ENCODE measurements around the gene APOM. TPM values are rescaled to one million over a fixed set of nuclear protein-coding genes. Genes with fewer than 3 reads are reported as not detected.

The APOM gene
- polyA plus RNA-seq, 1 donor, result 14.1 TPM

DNA sequence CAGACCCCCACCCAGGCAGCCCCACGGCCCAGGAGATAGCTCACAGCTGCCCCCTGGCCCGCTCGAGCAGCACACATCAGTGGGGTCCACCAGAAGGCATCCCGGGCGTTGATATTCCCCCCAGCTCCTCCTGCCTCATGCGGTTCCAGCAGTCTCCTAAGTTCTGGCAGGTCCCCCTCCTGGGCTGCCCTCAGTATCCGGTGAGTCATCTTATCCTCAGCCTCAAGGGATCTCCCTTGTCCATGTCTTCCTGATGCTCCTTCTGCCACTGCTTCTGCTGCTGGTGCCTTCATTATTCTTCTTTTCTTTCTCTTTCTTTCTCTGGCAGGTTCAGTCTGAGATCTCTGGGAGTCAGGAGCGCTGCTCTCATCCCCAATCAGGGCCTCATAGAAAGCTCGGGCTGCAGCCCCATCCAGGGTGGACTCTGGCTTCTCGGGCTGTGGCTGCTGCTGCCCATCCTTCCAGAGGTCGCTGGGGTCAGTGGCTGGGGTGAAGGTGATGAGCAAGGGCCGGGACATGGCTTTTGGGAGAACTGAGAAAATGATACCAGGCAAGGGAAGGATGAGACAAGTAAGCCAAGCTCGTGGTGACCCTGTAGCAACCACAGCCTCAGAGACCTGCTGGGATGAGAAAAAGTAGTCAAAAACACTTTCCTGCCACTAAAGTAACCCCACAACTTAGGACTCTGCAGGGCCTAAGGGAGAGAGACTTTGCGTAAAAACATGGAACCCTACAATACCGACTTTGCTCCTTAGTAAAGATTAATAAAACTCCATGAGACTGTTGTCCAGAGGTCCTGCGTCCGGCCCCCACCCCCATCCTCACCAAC is 8.5 kb downstream of the APOM start:
- Histone ChIP-seq H3K36me3 (ENCODE audit: control insufficient read depth, insufficient read depth, low read length) (peaks cover 34% of the 10 kb centered on the region), H3K4me3 (ENCODE audit: low read length) (peak overlapping the region; percentile 93), H3K27me3 (ENCODE audit: control insufficient read depth, insufficient read depth, low read length) (no peaks in the 10 kb centered on the region), H3K27ac (ENCODE audit: low read length) (peak overlapping the region; percentile 97), H3K4me1 (ENCODE audit: control insufficient read depth, insufficient read depth, low read length) (peaks cover 30% of the 10 kb centered on the region), H3K9me3 (ENCODE audit: control insufficient read depth, low read depth, low read length) (no peaks in the 10 kb centered on the region)
- 0% methylated on average over 2 of the region's 17 CpGs for WGBS (ENCODE audit: insufficient coverage, low lambda C conversion rate)
- DNase-seq, result peak in 1 of 2 donors; percentile 54

- H3K27me3 ChIP-seq (ENCODE audit: control insufficient read depth, insufficient read depth, low read length), result no peaks in the 10 kb centered on the region
- peak within 1 kb of the TSS; percentile 93 for H3K4me3 ChIP-seq (ENCODE audit: low read length)
- DNase-seq, result peak; percentile 95
- WGBS (ENCODE audit: insufficient coverage, low lambda C conversion rate), result no CpG with 5 or more reads among the region's 39 CpGs
- no peaks in the 10 kb centered on the region for H3K9me3 ChIP-seq (ENCODE audit: control insufficient read depth, low read depth, low read length)
- H3K4me1 ChIP-seq (ENCODE audit: control insufficient read depth, insufficient read depth, low read length), result peaks cover 25% of the 10 kb centered on the region
- H3K27ac ChIP-seq (ENCODE audit: low read length), result peak within 1 kb of the TSS; percentile 97
- peaks cover 42% of the 10 kb centered on the region for H3K36me3 ChIP-seq (ENCODE audit: control insufficient read depth, insufficient read depth, low read length)
These were observed 9.3 kb downstream of the APOM start, which contains the start of gene GPANK1 for GRCh38 chr6:31664790-31665500. Gene GPANK1, minus strand, starts transcription at chr6:31664997. Its CDS starts 519 bp downstream, at chr6:31664478.

GRCh38 chr6:31665501-31666336 is 10.0 kb downstream of the APOM start, which contains the start of gene CSNK2B:
Gene CSNK2B, plus strand, starts transcription at chr6:31666080. Its CDS starts 752 bp downstream, at chr6:31666832.
- Histone ChIP-seq H3K27me3 (ENCODE audit: control insufficient read depth, insufficient read depth, low read length) (no peaks in the 10 kb centered on the region), H3K36me3 (ENCODE audit: control insufficient read depth, insufficient read depth, low read length) (peaks cover 50% of the 10 kb centered on the region), H3K4me1 (ENCODE audit: control insufficient read depth, insufficient read depth, low read length) (peaks cover 25% of the 10 kb centered on the region), H3K27ac (ENCODE audit: low read length) (peak within 1 kb of the TSS; percentile 97), H3K9me3 (ENCODE audit: control insufficient read depth, low read depth, low read length) (no peaks in the 10 kb centered on the region), H3K4me3 (ENCODE audit: low read length) (peak within 1 kb of the TSS; percentile 93)
- no CpG with 5 or more reads among the region's 63 CpGs for WGBS (ENCODE audit: insufficient coverage, low lambda C conversion rate)
- peak; percentile 97 to 98 for DNase-seq

DNA sequence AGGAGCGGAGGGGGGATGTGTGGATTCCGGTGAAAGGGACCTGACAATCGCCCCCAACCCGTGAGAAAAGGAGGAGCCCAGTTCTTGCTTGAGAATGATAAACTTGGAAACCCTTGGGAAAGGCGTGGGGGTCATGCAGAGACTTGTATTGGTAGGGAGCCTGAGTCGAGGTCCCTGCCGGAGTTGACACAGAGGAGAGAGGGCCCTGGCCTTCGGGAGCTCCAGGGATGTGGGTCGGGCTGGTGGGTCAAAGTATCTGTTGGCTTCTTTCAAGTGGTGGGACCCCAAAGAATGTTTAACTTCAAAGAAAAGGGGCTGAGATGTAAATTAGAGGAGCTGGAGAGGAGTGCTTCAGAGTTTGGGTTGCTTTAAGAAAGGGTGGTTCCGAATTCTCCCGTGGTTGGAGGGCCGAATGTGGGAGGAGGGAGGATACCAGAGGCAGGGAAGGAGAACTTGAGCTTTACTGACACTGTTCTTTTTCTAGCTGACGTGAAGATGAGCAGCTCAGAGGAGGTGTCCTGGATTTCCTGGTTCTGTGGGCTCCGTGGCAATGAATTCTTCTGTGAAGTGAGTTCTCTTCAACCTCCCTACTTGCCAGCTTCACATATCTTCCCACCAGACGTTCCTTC is 10.8 kb downstream of the APOM start:
- no peak for DNase-seq
- H3K27me3 ChIP-seq (ENCODE audit: control insufficient read depth, insufficient read depth, low read length), result no peaks in the 10 kb centered on the region
- H3K36me3 ChIP-seq (ENCODE audit: control insufficient read depth, insufficient read depth, low read length), result peaks cover 57% of the 10 kb centered on the region
- H3K4me1 ChIP-seq (ENCODE audit: control insufficient read depth, insufficient read depth, low read length), result peaks cover 19% of the 10 kb centered on the region
- H3K9me3 ChIP-seq (ENCODE audit: control insufficient read depth, low read depth, low read length), result no peaks in the 10 kb centered on the region
- WGBS (ENCODE audit: insufficient coverage, low lambda C conversion rate), result 11% methylated on average over 6 of the region's 15 CpGs
- peak overlapping the region; percentile 93 for H3K4me3 ChIP-seq (ENCODE audit: low read length)
- peak overlapping the region; percentile 97 for H3K27ac ChIP-seq (ENCODE audit: low read length)

DNA sequence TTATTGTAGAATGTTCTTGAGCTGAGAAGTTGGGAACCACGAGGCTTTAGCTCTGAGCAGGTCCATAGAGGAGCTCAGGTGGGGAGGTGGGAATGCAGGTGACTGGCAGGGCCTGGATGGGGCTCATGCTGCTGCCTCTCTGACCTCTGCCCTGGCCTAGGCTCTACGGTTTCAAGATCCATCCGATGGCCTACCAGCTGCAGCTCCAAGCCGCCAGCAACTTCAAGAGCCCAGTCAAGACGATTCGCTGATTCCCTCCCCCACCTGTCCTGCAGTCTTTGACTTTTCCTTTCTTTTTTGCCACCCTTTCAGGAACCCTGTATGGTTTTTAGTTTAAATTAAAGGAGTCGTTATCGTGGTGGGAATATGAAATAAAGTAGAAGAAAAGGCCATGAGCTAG is 14.0 kb downstream of the APOM start, which contains the start of gene LY6G5B:
Gene LY6G5B (plus strand): TSS at position 301 of the 400 bp plus-strand sequence. CDS start 975 bp downstream, outside the sequence.
- no peaks in the 10 kb centered on the region for H3K27me3 ChIP-seq (ENCODE audit: control insufficient read depth, insufficient read depth, low read length)
- H3K27ac ChIP-seq (ENCODE audit: low read length), result no peak within 1 kb of the TSS
- peaks cover 64% of the 10 kb centered on the region for H3K36me3 ChIP-seq (ENCODE audit: control insufficient read depth, insufficient read depth, low read length)
- H3K9me3 ChIP-seq (ENCODE audit: control insufficient read depth, low read depth, low read length), result no peaks in the 10 kb centered on the region
- DNase-seq, result no peak
- H3K4me3 ChIP-seq (ENCODE audit: low read length), result no peak within 1 kb of the TSS
- WGBS (ENCODE audit: insufficient coverage, low lambda C conversion rate), result 70% methylated on average over 2 of the region's 8 CpGs
- H3K4me1 ChIP-seq (ENCODE audit: control insufficient read depth, insufficient read depth, low read length), result peaks cover 3% of the 10 kb centered on the region

GRCh38 chr6:31676322-31676903 is 20.7 kb downstream of the APOM start:
- Histone ChIP-seq H3K36me3 (ENCODE audit: control insufficient read depth, insufficient read depth, low read length) (peaks cover 20% of the 10 kb centered on the region), H3K27me3 (ENCODE audit: control insufficient read depth, insufficient read depth, low read length) (no peaks in the 10 kb centered on the region), H3K27ac (ENCODE audit: low read length) (no peak overlapping the region), H3K4me1 (ENCODE audit: control insufficient read depth, insufficient read depth, low read length) (peaks cover 9% of the 10 kb centered on the region), H3K9me3 (ENCODE audit: control insufficient read depth, low read depth, low read length) (no peaks in the 10 kb centered on the region), H3K4me3 (ENCODE audit: low read length) (no peak overlapping the region)
- DNase-seq, result no peak
- no CpG with 5 or more reads among the region's 4 CpGs for WGBS (ENCODE audit: insufficient coverage, low lambda C conversion rate)

GRCh38 chr6:31676904-31677303 is 21.2 kb downstream of the APOM start:
- Histone ChIP-seq H3K4me1 (ENCODE audit: control insufficient read depth, insufficient read depth, low read length) (peaks cover 9% of the 10 kb centered on the region), H3K4me3 (ENCODE audit: low read length) (no peak overlapping the region), H3K36me3 (ENCODE audit: control insufficient read depth, insufficient read depth, low read length) (peaks cover 15% of the 10 kb centered on the region), H3K27ac (ENCODE audit: low read length) (no peak overlapping the region), H3K9me3 (ENCODE audit: control insufficient read depth, low read depth, low read length) (no peaks in the 10 kb centered on the region), H3K27me3 (ENCODE audit: control insufficient read depth, insufficient read depth, low read length) (no peaks in the 10 kb centered on the region)
- no peak for DNase-seq
- WGBS (ENCODE audit: insufficient coverage, low lambda C conversion rate), result no CpG with 5 or more reads among the region's 6 CpGs

- whole genome bisulfite sequencing (ENCODE audit: insufficient coverage, low lambda C conversion rate), result 75% methylated on average over 2 of the region's 8 CpGs
- no peak overlapping the region for H3K4me3 ChIP-seq (ENCODE audit: low read length)
- peaks cover 9% of the 10 kb centered on the region for H3K4me1 ChIP-seq (ENCODE audit: control insufficient read depth, insufficient read depth, low read length)
- no peak for DNase-seq
- H3K9me3 ChIP-seq (ENCODE audit: control insufficient read depth, low read depth, low read length), result no peaks in the 10 kb centered on the region
- no peaks in the 10 kb centered on the region for H3K27me3 ChIP-seq (ENCODE audit: control insufficient read depth, insufficient read depth, low read length)
- peaks cover 8% of the 10 kb centered on the region for H3K36me3 ChIP-seq (ENCODE audit: control insufficient read depth, insufficient read depth, low read length)
- no peak overlapping the region for H3K27ac ChIP-seq (ENCODE audit: low read length)
These were observed 22.3 kb downstream of the APOM start for GRCh38 chr6:31677955-31678354.

- 10% methylated on average over 2 of the region's 17 CpGs for WGBS (ENCODE audit: insufficient coverage, low lambda C conversion rate)
- Histone ChIP-seq H3K4me1 (ENCODE audit: control insufficient read depth, insufficient read depth, low read length) (peaks cover 15% of the 10 kb centered on the region), H3K27ac (ENCODE audit: low read length) (peak within 1 kb of the TSS; percentile 71), H3K27me3 (ENCODE audit: control insufficient read depth, insufficient read depth, low read length) (no peaks in the 10 kb centered on the region), H3K9me3 (ENCODE audit: control insufficient read depth, low read depth, low read length) (no peaks in the 10 kb centered on the region), H3K36me3 (ENCODE audit: control insufficient read depth, insufficient read depth, low read length) (no peaks in the 10 kb centered on the region), H3K4me3 (ENCODE audit: low read length) (peak within 1 kb of the TSS; percentile 53)
- DNase-seq, result peak; percentile 80 to 82
These were observed 24.8 kb downstream of the APOM start, which contains the start of gene LY6G5C for GRCh38 chr6:31680226-31681134. Gene LY6G5C, minus strand, starts transcription at chr6:31681067. Its CDS starts 694 bp downstream, at chr6:31680373.
